Lower leg skin (tissue), 4 donors: ENCODE data around the gene TRDN. TPM values are rescaled to one million over a fixed set of nuclear protein-coding genes. Genes with fewer than 3 reads are reported as not detected.

ENCODE experiments used
- DNase-seq, 2 donors: peaks; one replicate each; pipeline ENCODE4 v3.0.0-alpha.2; 2019; ENCODE audit warnings: low spot score in 2 of 2
- H3K4me3 ChIP-seq: fragments of 200-600 bp; sonication (generic); 2 replicates; pipeline ENCODE4 v1.5.1; 2017; ENCODE audit warnings: mild to moderate bottlenecking, low read depth; ENCODE audit not compliant: poor library complexity, severe bottlenecking
- CTCF ChIP-seq, 3 donors: fragments of 450-650 bp; IDR thresholded peaks; one replicate each; pipeline ENCODE4 v1.5.1; 2016; ENCODE audit warnings: antibody characterized with exemption in 3 of 3, mild to moderate bottlenecking in 3 of 3, moderate library complexity in 2 of 3
- POLR2A ChIP-seq, 2 donors: fragments of 450-650 bp; IDR thresholded peaks; one replicate each; pipeline ENCODE4 v1.6.1; 2016 to 2017; ENCODE audit warnings: antibody characterized with exemption in 2 of 2, mild to moderate bottlenecking in 1 of 2, moderate library complexity in 1 of 2
- WGBS, 2 donors: methylation state at CpG; one replicate each; pipeline ENCODE4 v1.1.5; 2018; 5-methylcytosine and 5-hydroxymethylcytosine counted together
- intact Hi-C: fragments of 100-400 bp; cut with DNase I; formaldehyde crosslinking; loops from one replicate; pipeline ENCODE4 v1.15.0; 2023; ENCODE audit warnings: low total_unique reads
- total RNA-seq, 4 donors: library from RNA; depleted of rRNA; stranded (reverse); fragments of >200 nt; gene quantifications; one replicate each; pipeline ENCODE4 v1.1.0, GENCODE V29; 2016

Gene TRDN
- total RNA-seq, 4 donors from 2014 or later, result 0.06 TPM; not detected in 3

- TF ChIP-seq POLR2A (IDR thresholded peaks at IDR 0.05) (no peak), CTCF (IDR thresholded peaks at IDR 0.05) (no peak)
- 93 to 97% methylated on average over 1 of the region's 1 CpG for WGBS, 2 donors
- DNase-seq, result no peak
- intact Hi-C loops, result no loop called here
- H3K4me3 ChIP-seq, result no peak overlapping the region
Measured at GRCh38 chr6:123625696-123626095, 11.1 kb downstream of the TRDN start.

GRCh38 chr6:123622780-123623179 lies 14.0 kb downstream of the TRDN start:
- 83 to 97% methylated on average over 1 of the region's 1 CpG for WGBS, 2 donors
- TF ChIP-seq POLR2A (IDR thresholded peaks at IDR 0.05) (no peak), CTCF (IDR thresholded peaks at IDR 0.05) (no peak)
- DNase-seq, result no peak
- no peak overlapping the region for H3K4me3 ChIP-seq
- intact Hi-C loops, result no loop called here

- TF ChIP-seq POLR2A (IDR thresholded peaks at IDR 0.05), result no peak
- H3K4me3 ChIP-seq, result no peak overlapping the region
- intact Hi-C loops, result no loop called here
- no peak for DNase-seq
Measured at GRCh38 chr6:123619156-123619555, 17.6 kb downstream of the TRDN start.

GRCh38 chr6:123616942-123617341 lies 19.8 kb downstream of the TRDN start:
- intact Hi-C loops, result no loop called here
- H3K4me3 ChIP-seq, result no peak overlapping the region
- 67 to 68% methylated on average over 3 of the region's 3 CpGs for WGBS, 2 donors
- DNase-seq, result no peak
- no peak for TF ChIP-seq CTCF (IDR thresholded peaks at IDR 0.05)
- TF ChIP-seq POLR2A (IDR thresholded peaks at IDR 0.05), result no peak

- intact Hi-C loops, result no loop called here
- WGBS, 2 donors, result 46 to 53% methylated on average over 5 of the region's 5 CpGs
- no peak for TF ChIP-seq CTCF (IDR thresholded peaks at IDR 0.05)
- DNase-seq, result no peak
- H3K4me3 ChIP-seq, result no peak overlapping the region
Measured at GRCh38 chr6:123616016-123616415, 20.7 kb downstream of the TRDN start.

GRCh38 chr6:123610779-123611178 lies 26.0 kb downstream of the TRDN start:
- intact Hi-C loops, result no loop called here
- no peak overlapping the region for H3K4me3 ChIP-seq
- TF ChIP-seq CTCF (IDR thresholded peaks at IDR 0.05) (no peak), POLR2A (IDR thresholded peaks at IDR 0.05) (no peak)
- no peak for DNase-seq
